ENCODE measurements around the gene AP3S1. TPM values are rescaled to one million over a fixed set of nuclear protein-coding genes. Genes with fewer than 3 reads are reported as not detected.
A peak's percentile ranks its signal among the peaks of the same experiment; 100 is the strongest.

Gene AP3S1
- total RNA-seq, 1 donor from 2014 or later: 49.1 TPM

DNA sequence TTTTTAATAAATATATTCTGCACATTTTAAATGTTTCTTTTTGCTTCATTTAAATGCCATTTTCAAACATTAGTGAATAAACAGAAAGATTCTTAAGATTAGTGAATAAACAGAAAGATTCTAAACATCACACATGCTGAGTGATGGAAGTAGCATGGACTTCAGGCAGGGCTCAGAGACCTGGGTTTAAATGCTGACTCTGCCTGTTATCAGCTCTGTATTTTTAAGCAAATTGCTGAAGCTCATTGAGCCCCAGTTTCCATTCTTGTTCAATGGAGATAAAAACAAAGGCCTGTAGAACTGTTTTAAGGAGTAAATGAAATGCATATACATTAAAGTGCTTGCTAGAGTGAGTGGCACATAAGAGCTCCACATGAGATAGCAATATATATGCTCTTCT is 112.4 kb downstream of the AP3S1 start:
- intact Hi-C loops (cut with DNase I): no loop called here
- ATAC-seq (ENCODE audit: poor library complexity) (no peak), DNase-seq (no peak)

DNA sequence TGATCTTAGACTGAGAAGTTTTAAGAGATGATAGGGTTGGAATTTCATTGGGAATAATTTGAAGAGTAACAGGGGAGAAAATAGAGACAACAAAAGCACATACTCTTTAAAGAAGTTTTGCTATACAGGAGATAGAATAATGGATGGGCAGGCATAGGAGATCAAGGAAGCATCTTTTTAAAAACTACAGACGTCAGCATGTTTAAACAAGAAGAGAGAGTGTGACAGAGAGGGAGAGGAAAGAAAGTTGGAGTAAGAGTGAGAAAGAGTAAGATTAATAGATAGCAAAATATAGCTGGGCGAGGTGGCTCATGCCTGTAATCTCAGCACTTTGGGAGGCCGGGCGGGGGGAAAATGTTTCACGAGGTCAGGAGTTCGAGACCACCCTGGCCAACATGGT is 115.2 kb downstream of the AP3S1 start:
- DNase-seq: no peak
- ATAC-seq (ENCODE audit: poor library complexity): no peak
- intact Hi-C loops (cut with DNase I): no loop called here

DNA sequence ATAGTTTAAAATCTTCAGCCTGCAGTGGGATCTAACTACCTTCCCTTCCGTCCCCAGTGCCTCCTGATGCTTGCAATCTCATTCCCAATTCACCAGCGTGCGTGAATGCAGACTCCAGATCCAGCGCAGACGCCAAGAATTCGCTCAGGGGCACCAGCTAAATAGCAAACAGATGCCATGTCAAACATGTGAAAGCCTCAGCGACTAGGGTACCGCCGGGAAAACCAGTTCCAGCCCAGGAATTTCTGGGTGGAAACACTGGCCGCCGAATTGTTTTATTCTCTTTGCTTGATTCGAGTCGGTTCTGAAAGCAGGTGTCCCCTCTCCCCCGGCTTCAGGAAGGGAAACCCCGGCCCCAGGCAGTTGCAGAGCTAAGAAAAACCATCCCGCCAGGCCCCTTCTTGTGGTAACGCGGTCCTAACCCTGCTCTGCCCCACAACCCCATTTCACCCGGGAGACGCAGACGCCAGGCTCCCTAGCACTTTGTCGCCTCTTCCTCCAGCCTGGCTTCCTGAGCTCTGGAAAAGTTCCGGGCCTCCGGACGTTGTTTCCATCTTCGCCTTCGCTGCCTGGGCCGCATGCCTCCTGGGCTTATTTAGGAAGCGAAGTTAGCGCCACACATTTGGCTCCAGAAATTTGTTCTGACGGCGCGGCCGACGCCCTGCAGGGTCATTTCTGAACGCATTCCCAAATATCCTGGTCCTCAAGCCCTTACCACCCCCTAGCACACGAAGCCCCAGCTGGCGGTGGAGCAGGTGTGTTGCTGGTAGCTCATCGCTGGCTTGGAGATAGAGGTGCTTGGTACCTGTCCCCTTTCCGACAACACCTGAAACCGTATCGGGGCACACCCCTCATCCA is 119.9 kb downstream of the AP3S1 start:
- DNase-seq (peak; percentile 39), ATAC-seq (ENCODE audit: poor library complexity) (peak; percentile 40)
- intact Hi-C loops (cut with DNase I): no loop called here

DNA sequence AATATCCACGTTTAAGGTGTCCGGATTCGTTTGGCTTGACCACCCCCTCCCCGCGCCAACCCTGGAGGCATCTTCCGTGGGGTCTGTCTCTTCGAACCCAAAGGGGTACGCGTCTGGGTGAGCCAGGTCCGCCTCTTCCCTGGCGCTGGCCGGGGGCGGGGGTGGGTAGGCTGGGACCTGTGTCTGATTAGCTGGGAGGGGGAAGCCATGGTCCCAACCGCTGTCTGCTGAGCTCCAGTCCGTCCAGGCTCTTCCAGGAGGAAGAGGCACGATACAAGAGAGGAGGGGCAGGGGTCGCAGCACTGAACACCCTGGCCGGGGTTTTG is 120.5 kb downstream of the AP3S1 start, which contains the start of gene LVRN:
TSS of gene LVRN (plus strand) at position 237 of the 326 bp plus-strand sequence. CDS start 143 bp downstream, outside the sequence.
- intact Hi-C loops (cut with DNase I): no loop called here
- DNase-seq (no peak), ATAC-seq (ENCODE audit: poor library complexity) (no peak)

DNA sequence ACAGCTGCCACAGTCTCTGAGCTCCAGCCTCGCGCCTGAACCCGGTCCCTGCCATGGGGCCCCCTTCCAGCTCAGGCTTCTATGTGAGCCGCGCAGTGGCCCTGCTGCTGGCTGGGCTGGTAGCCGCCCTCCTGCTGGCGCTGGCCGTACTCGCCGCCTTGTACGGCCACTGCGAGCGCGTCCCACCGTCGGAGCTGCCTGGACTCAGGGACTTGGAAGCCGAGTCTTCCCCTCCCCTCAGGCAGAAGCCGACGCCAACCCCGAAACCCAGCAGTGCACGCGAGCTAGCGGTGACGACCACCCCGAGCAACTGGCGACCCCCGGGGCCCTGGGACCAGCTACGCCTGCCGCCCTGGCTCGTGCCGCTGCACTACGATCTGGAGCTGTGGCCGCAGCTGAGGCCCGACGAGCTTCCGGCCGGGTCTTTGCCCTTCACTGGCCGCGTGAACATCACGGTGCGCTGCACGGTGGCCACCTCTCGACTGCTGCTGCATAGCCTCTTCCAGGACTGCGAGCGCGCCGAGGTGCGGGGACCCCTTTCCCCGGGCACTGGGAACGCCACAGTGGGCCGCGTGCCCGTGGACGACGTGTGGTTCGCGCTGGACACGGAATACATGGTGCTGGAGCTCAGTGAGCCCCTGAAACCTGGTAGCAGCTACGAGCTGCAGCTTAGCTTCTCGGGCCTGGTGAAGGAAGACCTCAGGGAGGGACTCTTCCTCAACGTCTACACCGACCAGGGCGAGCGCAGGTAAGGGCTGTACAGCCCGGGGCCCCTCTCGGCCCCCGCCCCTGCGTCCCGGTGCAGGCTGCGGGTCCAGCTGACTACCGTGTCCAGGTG is 121.0 kb downstream of the AP3S1 start:
- intact Hi-C loops (cut with DNase I): no loop called here

DNA sequence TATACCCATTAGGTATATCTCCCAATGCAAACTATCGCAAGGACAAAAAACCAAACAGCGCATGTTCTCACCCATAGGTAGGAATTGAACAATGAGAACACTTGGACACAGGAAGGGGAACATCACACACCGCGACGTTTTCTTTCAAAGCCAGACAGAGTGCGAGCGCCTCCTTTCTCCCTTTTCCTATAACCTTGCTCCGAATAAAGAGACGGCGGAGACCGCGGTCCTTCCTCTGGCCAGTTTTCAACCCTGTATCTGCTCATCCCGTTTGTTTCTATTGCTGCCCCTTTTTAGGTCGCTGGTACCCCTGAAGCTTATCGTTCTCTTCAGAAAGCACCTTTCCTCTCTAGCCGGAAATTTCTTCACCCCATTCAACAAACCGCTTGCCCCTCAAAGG is 121.8 kb downstream of the AP3S1 start:
- intact Hi-C loops (cut with DNase I): no loop called here
- ATAC-seq (ENCODE audit: poor library complexity) (peak; percentile 39), DNase-seq (no peak)

More for the DNA sequence above, 121.0 kb downstream of the AP3S1 start:
- DNase-seq: peak; percentile 68
- peak; percentile 81 for ATAC-seq (ENCODE audit: poor library complexity)

Other genes with a start within 250 kb of the AP3S1 start
- 2.7 TPM for gene TICAM2, start 239.5 kb upstream of the AP3S1 start, total RNA-seq
- gene TMED7, start 215.9 kb upstream of the AP3S1 start, total RNA-seq: 59.9 TPM
- gene CDO1, start 25.3 kb upstream of the AP3S1 start, total RNA-seq: 9.2 TPM
- 23.0 TPM for gene ATG12, start 370 bp upstream of the AP3S1 start, total RNA-seq
- gene LVRN, start 120.5 kb downstream of the AP3S1 start, total RNA-seq: 0.65 TPM
- gene ARL14EPL, start 190.5 kb downstream of the AP3S1 start, total RNA-seq: not detected
- gene COMMD10, start 243.1 kb downstream of the AP3S1 start, total RNA-seq: 31.5 TPM

All from Right ventricle myocardium superior (tissue), 1 donor.